Activated T-cell treated with anti-CD3 and anti-CD28 coated beads, Interleukin-2, amount 50 U/mL, for 24 hours (primary cell): ENCODE results near the gene XXYLT1.
"Not testable (repeated sequence)": the region's sequence is repeated elsewhere in the genome, so short reads cannot be mapped to it uniquely, and the experiment has no call there.

ENCODE experiments used
- DNase-seq: peaks from one replicate; pipeline ENCODE4 v3.0.0-alpha.2; 2020
- H3K27ac Mint-ChIP-seq: 2 replicates; pipeline ENCODE4 v1.8.0; 2020; ENCODE audit warnings: mild to moderate bottlenecking, mixed read lengths
- H3K27me3 Mint-ChIP-seq: 2 replicates; pipeline ENCODE4 v1.8.0; 2020; ENCODE audit warnings: mixed read lengths
- H3K36me3 Mint-ChIP-seq: 2 replicates; pipeline ENCODE4 v1.8.0; 2020; ENCODE audit warnings: low read depth, mixed read lengths
- H3K4me1 Mint-ChIP-seq: 2 replicates; pipeline ENCODE4 v1.8.0; 2020; ENCODE audit warnings: low read depth, mixed read lengths
- H3K4me3 Mint-ChIP-seq: 2 replicates; pipeline ENCODE4 v1.8.0; 2020; ENCODE audit warnings: mild to moderate bottlenecking, moderate library complexity, mixed read lengths
- H3K9me3 Mint-ChIP-seq: 2 replicates; pipeline ENCODE4 v1.8.0; 2020; ENCODE audit warnings: mixed read lengths

The XXYLT1 gene

GRCh38 chr3:195101001-195101583 is 169.9 kb downstream of the XXYLT1 start:
- no peaks in the 10 kb centered on the region for H3K36me3 Mint-ChIP-seq
- no peaks in the 10 kb centered on the region for H3K27me3 Mint-ChIP-seq
- H3K9me3 Mint-ChIP-seq, result no peaks in the 10 kb centered on the region
- H3K4me1 Mint-ChIP-seq, result peaks cover 11% of the 10 kb centered on the region
- no peak overlapping the region for H3K4me3 Mint-ChIP-seq
- DNase-seq, result no peak
- no peak overlapping the region for H3K27ac Mint-ChIP-seq

- DNase-seq, result no peak
- no peak overlapping the region for H3K4me3 Mint-ChIP-seq
- H3K27me3 Mint-ChIP-seq, result no peaks in the 10 kb centered on the region
- H3K9me3 Mint-ChIP-seq, result no peaks in the 10 kb centered on the region
- no peaks in the 10 kb centered on the region for H3K36me3 Mint-ChIP-seq
- H3K27ac Mint-ChIP-seq, result no peak overlapping the region
- peaks cover 10% of the 10 kb centered on the region for H3K4me1 Mint-ChIP-seq
Observed at GRCh38 chr3:195099951-195100785, 170.8 kb downstream of the XXYLT1 start.

DNA sequence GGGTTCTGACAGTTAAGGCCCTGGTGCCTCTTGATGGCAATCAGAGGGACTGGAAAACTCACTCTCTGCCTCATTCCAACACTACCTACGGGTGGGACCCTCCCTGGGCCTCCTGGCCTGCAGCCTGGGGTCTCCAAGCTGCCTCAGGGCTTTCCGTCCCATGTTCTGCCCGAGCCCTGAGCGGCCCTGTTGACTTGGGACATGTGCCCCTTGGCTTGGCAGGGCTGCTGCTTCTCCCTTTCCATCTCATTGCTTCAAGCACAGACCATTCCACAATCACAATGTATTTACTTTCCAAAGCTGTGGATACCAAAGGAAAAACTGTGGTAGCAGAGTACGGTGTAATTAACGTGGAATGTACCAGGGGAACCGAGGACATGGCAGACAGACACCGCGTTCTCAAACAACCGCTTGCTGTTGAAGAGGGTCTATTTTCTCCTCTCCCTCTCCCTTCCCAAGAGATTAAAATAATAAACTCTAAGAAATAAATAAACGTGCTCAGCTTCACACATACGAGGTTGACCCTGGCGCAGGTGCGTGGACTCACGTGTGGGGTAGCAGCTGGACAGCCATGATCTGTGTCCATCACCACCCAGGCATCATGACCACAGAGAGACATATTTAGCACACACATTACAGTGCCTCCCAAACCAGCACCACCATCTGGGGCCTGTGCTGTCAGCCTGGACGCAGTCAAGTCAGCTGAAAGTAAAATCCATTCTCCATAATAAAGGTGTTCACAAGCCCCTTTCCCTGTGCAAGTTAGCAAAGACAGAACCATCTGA is 172.0 kb downstream of the XXYLT1 start:
- Mint-ChIP-seq H3K4me1 (peaks cover 14% of the 10 kb centered on the region), H3K27ac (no peak overlapping the region), H3K9me3 (no peaks in the 10 kb centered on the region), H3K4me3 (no peak overlapping the region), H3K27me3 (no peaks in the 10 kb centered on the region), H3K36me3 (peaks cover 2% of the 10 kb centered on the region)
- DNase-seq, result no peak

GRCh38 chr3:195097331-195098255 is 173.4 kb downstream of the XXYLT1 start:
- peaks cover 14% of the 10 kb centered on the region for H3K4me1 Mint-ChIP-seq
- no peak overlapping the region for H3K27ac Mint-ChIP-seq
- DNase-seq, result no peak
- no peaks in the 10 kb centered on the region for H3K27me3 Mint-ChIP-seq
- no peak overlapping the region for H3K4me3 Mint-ChIP-seq
- H3K9me3 Mint-ChIP-seq, result no peaks in the 10 kb centered on the region
- peaks cover 2% of the 10 kb centered on the region for H3K36me3 Mint-ChIP-seq

GRCh38 chr3:195096484-195097330 is 174.3 kb downstream of the XXYLT1 start:
- Mint-ChIP-seq H3K27me3 (no peaks in the 10 kb centered on the region), H3K27ac (no peak overlapping the region), H3K4me1 (peaks cover 10% of the 10 kb centered on the region), H3K4me3 (no peak overlapping the region), H3K9me3 (no peaks in the 10 kb centered on the region), H3K36me3 (peaks cover 2% of the 10 kb centered on the region)
- no peak for DNase-seq

DNA sequence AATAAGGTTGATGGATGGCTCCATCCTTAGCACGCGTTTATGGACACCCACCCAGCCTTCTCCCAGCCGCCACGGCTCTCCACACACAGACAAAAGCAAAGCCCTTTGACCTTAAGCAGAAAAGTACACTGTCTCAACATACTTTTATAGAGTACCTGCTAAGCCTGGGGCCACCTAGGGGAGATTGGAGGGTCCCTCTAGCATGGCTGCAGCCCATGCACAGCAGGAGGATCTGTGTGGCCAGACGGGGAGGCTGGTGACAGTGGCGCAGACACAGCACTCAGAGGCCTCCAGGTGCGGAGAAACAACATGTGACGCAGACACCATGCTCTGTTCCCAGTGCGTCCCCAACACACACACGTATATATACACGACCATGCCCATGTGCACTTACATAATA is 174.9 kb downstream of the XXYLT1 start:
- Mint-ChIP-seq H3K27ac (no peak overlapping the region), H3K4me1 (peaks cover 5% of the 10 kb centered on the region), H3K9me3 (no peaks in the 10 kb centered on the region), H3K27me3 (no peaks in the 10 kb centered on the region), H3K36me3 (peaks cover 2% of the 10 kb centered on the region), H3K4me3 (no peak overlapping the region)
- DNase-seq, result no peak

GRCh38 chr3:195095704-195096036 is 175.3 kb downstream of the XXYLT1 start:
- no peaks in the 10 kb centered on the region for H3K27me3 Mint-ChIP-seq
- no peaks in the 10 kb centered on the region for H3K9me3 Mint-ChIP-seq
- no peak overlapping the region for H3K4me3 Mint-ChIP-seq
- DNase-seq, result no peak
- peaks cover 2% of the 10 kb centered on the region for H3K36me3 Mint-ChIP-seq
- H3K4me1 Mint-ChIP-seq, result peaks cover 5% of the 10 kb centered on the region
- no peak overlapping the region for H3K27ac Mint-ChIP-seq

DNA sequence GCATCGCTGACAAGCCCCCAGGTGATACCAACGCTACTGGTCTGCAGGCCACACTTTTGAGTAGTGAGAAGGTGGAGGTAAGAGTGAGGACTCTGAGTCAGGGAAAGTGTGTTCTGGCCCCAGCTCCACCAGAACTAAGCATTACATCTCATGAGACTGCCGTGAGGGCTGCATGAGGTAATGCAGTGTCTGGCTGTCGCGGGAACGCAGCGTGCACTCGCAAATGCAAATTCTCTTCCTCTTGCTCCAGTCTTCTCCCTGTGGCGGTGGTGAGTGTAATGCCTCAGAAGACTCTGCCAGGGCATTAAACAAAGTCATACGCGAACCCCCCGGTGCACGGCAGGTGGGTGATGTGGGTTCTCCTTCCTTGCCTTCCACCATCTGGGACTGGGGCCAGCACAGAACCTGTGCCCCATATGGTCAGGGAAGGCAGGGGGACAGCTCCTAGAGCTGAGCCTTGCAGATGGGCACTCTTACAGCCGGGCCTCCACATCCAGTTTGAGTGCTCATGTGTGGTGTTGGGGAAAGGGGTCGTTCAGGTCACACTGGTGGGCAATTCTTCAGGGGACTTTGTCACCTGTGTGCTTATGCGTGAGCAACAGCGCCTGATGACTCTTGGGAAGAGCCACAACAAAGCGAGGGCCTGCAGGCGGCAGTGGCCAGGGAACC is 175.8 kb downstream of the XXYLT1 start:
- Mint-ChIP-seq H3K27me3 (no peaks in the 10 kb centered on the region), H3K4me3 (no peak overlapping the region), H3K27ac (no peak overlapping the region), H3K36me3 (peaks cover 2% of the 10 kb centered on the region), H3K9me3 (no peaks in the 10 kb centered on the region), H3K4me1 (peaks cover 5% of the 10 kb centered on the region)
- DNase-seq, result no peak

- Mint-ChIP-seq H3K4me3 (no peak overlapping the region), H3K36me3 (peaks cover 2% of the 10 kb centered on the region), H3K27me3 (no peaks in the 10 kb centered on the region), H3K4me1 (peaks cover 5% of the 10 kb centered on the region), H3K9me3 (no peaks in the 10 kb centered on the region), H3K27ac (no peak overlapping the region)
- no peak for DNase-seq
Observed at GRCh38 chr3:195094191-195094921, 176.6 kb downstream of the XXYLT1 start.

DNA sequence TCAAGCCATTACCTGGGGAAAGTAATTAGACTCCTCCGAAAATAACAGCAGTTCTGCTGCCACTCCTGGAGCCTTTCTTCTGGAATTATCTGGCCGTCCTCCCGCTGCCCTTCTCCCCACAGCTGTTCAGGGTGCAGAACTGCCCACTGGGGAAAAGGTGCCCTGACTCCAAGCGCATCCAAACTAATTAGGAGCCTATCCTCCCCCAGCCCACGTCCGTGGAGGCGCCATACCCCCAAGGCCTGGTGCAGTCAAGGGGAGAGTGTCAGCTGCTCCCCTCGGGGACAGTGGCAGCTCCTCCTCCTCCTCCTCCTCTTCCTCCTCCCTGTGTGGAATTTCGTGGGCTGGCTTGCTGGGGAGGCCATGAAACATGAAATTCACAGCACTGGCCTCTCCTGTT is 177.2 kb downstream of the XXYLT1 start:
- peaks cover 2% of the 10 kb centered on the region for H3K36me3 Mint-ChIP-seq
- H3K9me3 Mint-ChIP-seq, result no peaks in the 10 kb centered on the region
- H3K27me3 Mint-ChIP-seq, result no peaks in the 10 kb centered on the region
- no peak for DNase-seq
- H3K27ac Mint-ChIP-seq, result no peak overlapping the region
- H3K4me1 Mint-ChIP-seq, result peaks cover 5% of the 10 kb centered on the region
- H3K4me3 Mint-ChIP-seq, result no peak overlapping the region

- not testable (repeated sequence) for DNase-seq, H3K4me1 Mint-ChIP-seq, H3K27ac Mint-ChIP-seq, H3K36me3 Mint-ChIP-seq, H3K4me3 Mint-ChIP-seq, H3K9me3 Mint-ChIP-seq, H3K27me3 Mint-ChIP-seq
Observed at GRCh38 chr3:195087840-195088601, 182.9 kb downstream of the XXYLT1 start.

DNA sequence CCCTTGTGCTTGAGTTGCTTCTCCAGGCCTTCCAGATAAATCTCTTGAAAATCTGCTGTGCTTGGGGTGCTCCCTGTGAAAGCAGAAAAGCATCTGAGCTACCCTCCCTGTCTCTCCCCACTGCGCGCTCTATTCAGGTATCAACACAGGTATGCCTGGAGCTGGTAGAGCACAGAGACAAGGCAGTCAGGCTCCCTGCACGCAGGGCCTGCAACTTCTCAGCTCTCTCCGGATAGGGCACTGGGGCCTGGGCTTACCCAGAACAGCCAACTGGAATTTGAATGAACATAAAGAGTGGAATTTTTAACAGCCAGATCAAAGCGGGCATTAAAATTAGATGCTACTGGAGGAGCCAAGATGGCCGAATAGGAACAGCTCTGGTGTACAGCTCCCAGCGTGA is 183.6 kb downstream of the XXYLT1 start:
- Mint-ChIP-seq H3K4me3 (no peak overlapping the region), H3K27ac (no peak overlapping the region)

More for the DNA sequence above, 183.6 kb downstream of the XXYLT1 start:
- peaks cover 3% of the 10 kb centered on the region for H3K4me1 Mint-ChIP-seq
- DNase-seq, result no peak
- H3K36me3 Mint-ChIP-seq, result no peaks in the 10 kb centered on the region
- no peaks in the 10 kb centered on the region for H3K27me3 Mint-ChIP-seq
- no peaks in the 10 kb centered on the region for H3K9me3 Mint-ChIP-seq
